ENCODE data around the gene PTPRE.

PTPRE gene

GRCh38 chr10:128125944-128126764 lies 219.3 kb downstream of the PTPRE start, which contains the start of gene MKI67:
TSS of gene MKI67 (minus strand) at chr10:128126423. CDS start at chr10:128125667, 756 bp downstream.
- peak; percentile 87 for DNase-seq (ENCODE audit: low spot score)

- no peak for DNase-seq (ENCODE audit: low spot score)
Observed at GRCh38 chr10:128128582-128128981, 221.7 kb downstream of the PTPRE start.

GRCh38 chr10:128130051-128130450 lies 223.1 kb downstream of the PTPRE start:
- no peak for DNase-seq (ENCODE audit: low spot score)
